GM18519 (cell line): Measurements from ENCODE around the gene SRSF11.
"Not testable (repeated sequence)": the region's sequence is repeated elsewhere in the genome, so short reads cannot be mapped to it uniquely, and the experiment has no call there.

Experiments
- ATAC-seq: cut with Tn5 transposase; IDR thresholded peaks from one replicate; pipeline ENCODE4 v1.9.1; 2021; ENCODE audit warnings: mild to moderate bottlenecking, moderate library complexity; ENCODE audit not compliant: unreplicated experiment, low FRiP score

Gene SRSF11

GRCh38 chr1:70221238-70222121, at the start of gene SRSF11:
TSS of gene SRSF11 (plus strand) at chr1:70221380. CDS start at chr1:70221637, 257 bp downstream.
- peak; percentile 83 for ATAC-seq

GRCh38 chr1:70171512-70171911, 49.7 kb upstream of the SRSF11 start:
- no peak for ATAC-seq

GRCh38 chr1:70185181-70185580, 36.0 kb upstream of the SRSF11 start:
- not testable (repeated sequence) for ATAC-seq

- no peak for ATAC-seq
These were observed 32.7 kb upstream of the SRSF11 start for GRCh38 chr1:70188522-70188921.

GRCh38 chr1:70190180-70190579, 31.0 kb upstream of the SRSF11 start:
- ATAC-seq: no peak

- not testable (repeated sequence) for ATAC-seq
These were observed 28.7 kb upstream of the SRSF11 start for GRCh38 chr1:70192446-70192845.

- ATAC-seq: no peak
These were observed 26.6 kb upstream of the SRSF11 start for GRCh38 chr1:70194601-70195000.

GRCh38 chr1:70195342-70195741, 25.8 kb upstream of the SRSF11 start:
- no peak for ATAC-seq

- no peak for ATAC-seq
These were observed 24.8 kb upstream of the SRSF11 start for GRCh38 chr1:70196333-70196732.

- no peak for ATAC-seq
These were observed 21.1 kb upstream of the SRSF11 start for GRCh38 chr1:70200065-70200464.

- ATAC-seq: peak; percentile 29
These were observed 18.9 kb upstream of the SRSF11 start for GRCh38 chr1:70202173-70202758.

- no peak for ATAC-seq
These were observed 17.0 kb upstream of the SRSF11 start for GRCh38 chr1:70204139-70204538.

- ATAC-seq: no peak
These were observed 16.6 kb upstream of the SRSF11 start for GRCh38 chr1:70204600-70204999.

GRCh38 chr1:70205071-70205433, 16.1 kb upstream of the SRSF11 start:
- ATAC-seq: peak; percentile 12

GRCh38 chr1:70205434-70206118, 15.6 kb upstream of the SRSF11 start, which contains the start of gene LRRC40:
TSS of gene LRRC40 (minus strand) at chr1:70205579. CDS start at chr1:70205540, 39 bp downstream.
- ATAC-seq: peak; percentile 62

GRCh38 chr1:70206833-70207232, 14.3 kb upstream of the SRSF11 start:
- not testable (repeated sequence) for ATAC-seq

- no peak for ATAC-seq
These were observed 13.7 kb upstream of the SRSF11 start for GRCh38 chr1:70207492-70207891.

GRCh38 chr1:70208292-70208691, 12.9 kb upstream of the SRSF11 start:
- ATAC-seq: no peak

- no peak for ATAC-seq
These were observed 10.4 kb upstream of the SRSF11 start for GRCh38 chr1:70210820-70211219.

GRCh38 chr1:70211541-70211940, 9.6 kb upstream of the SRSF11 start:
- no peak for ATAC-seq

GRCh38 chr1:70220015-70220414, 1.2 kb upstream of the SRSF11 start:
- no peak for ATAC-seq
